GM19395 (cell line): Measurements from ENCODE around the gene FAM241A.

Experiments
- ATAC-seq: cut with Tn5 transposase; IDR thresholded peaks from one replicate; pipeline ENCODE4 v1.9.1; 2021; ENCODE audit warnings: mild to moderate bottlenecking, moderate library complexity; ENCODE audit not compliant: unreplicated experiment

Gene FAM241A

GRCh38 chr4:112213091-112213490 is 67.8 kb downstream of the FAM241A start:
- peak; percentile 81 for ATAC-seq

- no peak for ATAC-seq
Observed at GRCh38 chr4:112213856-112214255, 68.6 kb downstream of the FAM241A start.

GRCh38 chr4:112214390-112215264 is 69.4 kb downstream of the FAM241A start:
- no peak for ATAC-seq

GRCh38 chr4:112219826-112220366 is 74.6 kb downstream of the FAM241A start:
- ATAC-seq = no peak

- no peak for ATAC-seq
Observed at GRCh38 chr4:112222219-112222955, 77.1 kb downstream of the FAM241A start.

GRCh38 chr4:112225157-112225556 is 79.9 kb downstream of the FAM241A start:
- ATAC-seq = no peak

- peak; percentile 88 for ATAC-seq
Observed at GRCh38 chr4:112230879-112231778, 85.9 kb downstream of the FAM241A start.

- ATAC-seq = peak; percentile 74
Observed at GRCh38 chr4:112231779-112232713, 86.8 kb downstream of the FAM241A start, which contains the start of gene AP1AR. AP1AR (plus strand) TSS chr4:112231787; CDS start chr4:112232092, 305 bp downstream.

- no peak for ATAC-seq
Observed at GRCh38 chr4:112234952-112235609, 89.8 kb downstream of the FAM241A start.

GRCh38 chr4:112236040-112236439 is 90.8 kb downstream of the FAM241A start:
- no peak for ATAC-seq

- ATAC-seq = no peak
Observed at GRCh38 chr4:112238833-112239232, 93.6 kb downstream of the FAM241A start.
